Forelimb muscle (tissue), 1 donor: ENCODE data around the gene CYSTM1. TPM values are rescaled to one million over a fixed set of nuclear protein-coding genes. Genes with fewer than 3 reads are reported as not detected.

ENCODE experiments used
- DNase-seq: peaks from one replicate; pipeline ENCODE4 v3.0.0-alpha.2; 2013; ENCODE audit warnings: low read depth
- polyA plus RNA-seq: library from polyadenylated mRNA; unstranded; fragments of 120-200 nt; gene quantifications from one replicate; pipeline ENCODE4 v1.2.1, GENCODE V29; 2013; ENCODE audit not compliant: insufficient read length

The CYSTM1 gene
- polyA plus RNA-seq, 1 donor: 40.6 TPM

- no peak for DNase-seq
Observed at GRCh38 chr5:140236891-140237598, 62.1 kb downstream of the CYSTM1 start.

DNA sequence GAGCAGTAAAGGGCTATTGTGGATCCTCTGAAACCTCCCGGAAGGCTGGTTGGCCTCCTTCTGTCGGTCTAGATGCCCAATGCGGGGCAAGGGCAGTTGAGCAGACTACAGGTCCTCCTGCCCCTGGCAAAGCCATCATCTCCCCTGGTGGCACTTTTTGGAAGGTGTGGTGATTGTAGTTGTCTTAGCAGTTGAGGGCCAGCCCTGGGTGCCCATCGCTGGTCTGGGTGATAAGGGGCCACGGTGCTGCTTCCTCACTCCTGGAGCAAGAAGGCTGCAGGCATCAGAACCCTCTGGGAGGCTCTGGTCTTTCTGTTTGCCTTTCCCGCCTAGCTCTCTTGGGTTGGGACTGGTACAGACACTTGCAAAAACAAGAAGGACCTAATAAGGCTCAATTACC, 63.8 kb downstream of the CYSTM1 start:
- no peak for DNase-seq

GRCh38 chr5:140239461-140239860, 64.5 kb downstream of the CYSTM1 start:
- no peak for DNase-seq

GRCh38 chr5:140239939-140240700, 65.1 kb downstream of the CYSTM1 start:
- no peak for DNase-seq

- DNase-seq: no peak
Observed at GRCh38 chr5:140240987-140241706, 66.2 kb downstream of the CYSTM1 start.

GRCh38 chr5:140242099-140242498, 67.1 kb downstream of the CYSTM1 start:
- DNase-seq: no peak

GRCh38 chr5:140242890-140243585, 68.0 kb downstream of the CYSTM1 start:
- no peak for DNase-seq

- no peak for DNase-seq
Observed at GRCh38 chr5:140243706-140244250, 68.8 kb downstream of the CYSTM1 start.

- peak; percentile 60 for DNase-seq
Observed at GRCh38 chr5:140244525-140245025, 69.6 kb downstream of the CYSTM1 start.

GRCh38 chr5:140245341-140245740, 70.4 kb downstream of the CYSTM1 start:
- DNase-seq: no peak

DNA sequence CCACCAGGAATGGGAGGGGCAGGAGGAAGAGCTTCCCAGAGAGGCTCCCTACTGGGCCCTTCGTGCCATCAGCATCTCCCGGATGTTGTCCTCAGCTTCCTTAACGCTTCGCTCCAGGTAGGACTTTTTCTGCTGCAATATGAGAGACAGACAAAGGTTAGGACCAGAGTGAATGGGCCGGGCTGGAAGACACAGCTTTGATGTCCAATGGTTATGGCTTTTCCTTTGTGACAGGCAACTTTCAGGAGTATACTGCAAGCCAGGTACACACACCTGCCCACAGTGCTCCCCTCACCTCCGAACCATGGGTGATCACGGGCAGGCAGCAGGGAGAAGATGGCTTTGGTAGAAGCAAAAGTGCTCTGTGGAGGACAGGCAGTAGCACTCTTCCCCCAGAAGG, 70.9 kb downstream of the CYSTM1 start:
- DNase-seq: no peak

- no peak for DNase-seq
Observed at GRCh38 chr5:140246378-140247122, 71.6 kb downstream of the CYSTM1 start.

- DNase-seq: no peak
Observed at GRCh38 chr5:140248414-140248813, 73.4 kb downstream of the CYSTM1 start.

DNA sequence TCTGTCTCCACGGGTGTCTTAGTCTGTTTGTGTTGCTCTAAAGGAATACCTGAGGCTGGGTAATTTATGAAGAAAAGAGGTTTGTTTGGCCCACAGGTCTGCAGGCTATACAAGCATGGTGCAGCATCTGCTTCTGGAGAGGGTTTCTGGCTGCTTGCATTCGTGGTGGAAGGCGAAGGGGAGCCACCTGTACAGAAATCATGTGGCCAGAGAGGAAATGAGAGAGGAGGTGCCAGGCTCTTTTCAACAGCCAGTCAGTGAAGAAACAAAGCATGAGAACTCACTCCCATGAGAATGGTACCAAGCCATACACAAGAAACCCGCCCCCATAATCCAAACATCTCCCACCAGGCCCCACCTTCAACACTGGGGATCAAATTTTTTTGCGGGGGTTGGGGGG, 74.5 kb downstream of the CYSTM1 start:
- DNase-seq: no peak

GRCh38 chr5:140250386-140250785, 75.4 kb downstream of the CYSTM1 start:
- DNase-seq: no peak

DNA sequence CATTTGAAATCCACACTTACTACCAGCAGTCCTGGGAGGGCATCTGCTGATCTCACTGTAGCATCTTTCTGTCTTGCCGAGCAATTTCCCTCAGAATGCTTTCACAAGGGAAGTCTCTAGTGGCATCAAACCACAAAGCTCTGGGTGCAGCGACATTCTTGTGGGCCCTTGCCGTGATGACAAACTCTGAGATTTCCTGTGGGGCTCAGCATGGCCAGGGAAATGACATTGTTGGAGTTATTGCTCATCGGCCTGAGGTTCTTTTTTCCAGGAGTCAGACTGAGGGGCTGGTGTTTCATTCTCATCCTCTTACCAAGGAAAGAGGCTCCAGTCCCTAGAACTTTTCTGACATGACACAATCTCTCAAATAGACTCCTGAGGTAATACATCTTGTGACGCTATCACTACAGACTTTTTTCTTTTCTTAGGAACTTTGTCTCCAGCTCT, 76.6 kb downstream of the CYSTM1 start:
- no peak for DNase-seq

DNA sequence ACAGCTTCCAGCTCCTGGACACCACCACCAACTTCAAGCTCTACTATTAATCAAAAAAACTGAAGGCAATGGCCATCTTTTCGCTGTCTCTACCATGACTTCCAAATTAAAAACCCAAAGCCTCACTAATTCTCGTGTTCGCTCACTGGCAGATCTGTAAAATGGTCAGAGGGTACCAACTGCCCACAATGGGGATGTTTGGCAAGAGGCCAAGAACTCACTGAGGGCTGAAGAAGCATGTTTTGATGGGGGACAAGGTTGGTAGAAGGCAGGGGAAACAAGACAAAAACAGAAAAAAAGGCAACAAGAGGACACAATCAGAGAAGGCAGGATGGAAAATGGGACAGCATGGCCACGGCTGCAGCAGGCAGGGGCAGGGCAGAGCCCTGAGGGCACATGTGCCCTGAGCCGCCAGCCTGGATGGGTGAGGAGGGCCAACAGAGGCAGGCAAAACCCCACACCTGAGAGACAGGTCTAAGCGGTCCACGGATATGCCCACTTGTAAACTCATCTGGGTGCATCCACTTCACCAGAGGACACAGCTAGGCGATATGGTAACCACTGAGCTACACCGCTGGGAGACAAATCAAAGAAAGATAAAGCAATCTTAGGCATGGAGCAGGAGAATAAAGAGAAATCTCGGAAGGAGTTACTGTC, 77.6 kb downstream of the CYSTM1 start:
- DNase-seq: no peak

GRCh38 chr5:140253985-140254384, 79.0 kb downstream of the CYSTM1 start:
- no peak for DNase-seq

DNA sequence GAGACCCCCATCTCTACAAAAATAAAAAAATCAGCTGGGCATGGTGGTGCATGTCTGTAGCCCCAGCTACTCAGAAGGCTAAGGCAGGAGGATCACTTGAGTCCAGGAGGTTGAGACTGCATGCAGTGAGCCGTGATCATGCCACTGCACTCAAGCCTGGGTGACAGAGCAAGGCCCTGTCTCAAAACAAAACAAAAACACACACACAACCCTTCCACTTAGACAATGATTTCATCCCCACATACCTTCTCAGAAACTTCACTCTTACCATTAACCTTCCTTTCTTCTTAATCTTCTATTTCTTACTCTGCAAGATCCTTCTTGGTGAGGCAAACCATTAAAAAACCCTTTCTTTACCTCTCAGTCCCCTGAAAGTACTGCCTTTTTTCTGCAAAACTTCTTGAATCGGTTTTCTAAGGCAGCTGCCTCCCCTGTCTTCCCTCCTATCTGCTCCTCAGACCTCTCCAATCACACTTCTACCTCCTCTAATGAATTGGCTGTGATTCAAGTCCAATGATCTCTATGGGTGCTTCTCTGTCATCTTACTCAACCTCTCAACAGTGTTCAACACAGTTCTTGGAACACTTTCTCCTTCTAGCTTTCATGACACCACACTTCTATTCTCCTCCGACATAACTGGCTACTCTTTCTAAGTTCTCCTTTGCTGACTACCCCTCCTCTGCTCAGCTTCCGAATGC, 80.6 kb downstream of the CYSTM1 start:
- DNase-seq: no peak

DNA sequence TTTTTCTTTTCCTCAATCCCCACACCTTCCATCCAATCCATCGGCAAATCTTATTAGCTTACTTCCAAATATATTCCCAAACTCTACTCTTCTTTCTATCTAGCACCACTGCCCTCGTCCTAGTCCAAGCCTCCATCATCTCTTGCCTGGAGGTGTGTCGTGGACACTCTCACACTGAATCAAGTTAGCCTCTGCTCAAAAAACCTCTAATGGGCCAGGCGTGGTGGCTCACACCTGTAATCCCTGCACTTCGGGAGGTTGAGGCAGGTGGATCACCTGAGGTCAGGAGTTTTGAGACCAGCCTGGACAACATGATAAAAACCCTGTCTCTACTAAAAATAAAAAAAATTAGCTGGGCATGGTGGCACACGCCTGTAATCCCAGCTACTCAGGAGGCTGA, 81.7 kb downstream of the CYSTM1 start:
- DNase-seq: no peak
